ENCODE data around the gene CDKN1C. TPM values are rescaled to one million over a fixed set of nuclear protein-coding genes. Genes with fewer than 3 reads are reported as not detected.

The CDKN1C gene
- total and polyA plus RNA-seq, 12 donors = 16.9 to 55.3 (median 26.6) TPM

DNA sequence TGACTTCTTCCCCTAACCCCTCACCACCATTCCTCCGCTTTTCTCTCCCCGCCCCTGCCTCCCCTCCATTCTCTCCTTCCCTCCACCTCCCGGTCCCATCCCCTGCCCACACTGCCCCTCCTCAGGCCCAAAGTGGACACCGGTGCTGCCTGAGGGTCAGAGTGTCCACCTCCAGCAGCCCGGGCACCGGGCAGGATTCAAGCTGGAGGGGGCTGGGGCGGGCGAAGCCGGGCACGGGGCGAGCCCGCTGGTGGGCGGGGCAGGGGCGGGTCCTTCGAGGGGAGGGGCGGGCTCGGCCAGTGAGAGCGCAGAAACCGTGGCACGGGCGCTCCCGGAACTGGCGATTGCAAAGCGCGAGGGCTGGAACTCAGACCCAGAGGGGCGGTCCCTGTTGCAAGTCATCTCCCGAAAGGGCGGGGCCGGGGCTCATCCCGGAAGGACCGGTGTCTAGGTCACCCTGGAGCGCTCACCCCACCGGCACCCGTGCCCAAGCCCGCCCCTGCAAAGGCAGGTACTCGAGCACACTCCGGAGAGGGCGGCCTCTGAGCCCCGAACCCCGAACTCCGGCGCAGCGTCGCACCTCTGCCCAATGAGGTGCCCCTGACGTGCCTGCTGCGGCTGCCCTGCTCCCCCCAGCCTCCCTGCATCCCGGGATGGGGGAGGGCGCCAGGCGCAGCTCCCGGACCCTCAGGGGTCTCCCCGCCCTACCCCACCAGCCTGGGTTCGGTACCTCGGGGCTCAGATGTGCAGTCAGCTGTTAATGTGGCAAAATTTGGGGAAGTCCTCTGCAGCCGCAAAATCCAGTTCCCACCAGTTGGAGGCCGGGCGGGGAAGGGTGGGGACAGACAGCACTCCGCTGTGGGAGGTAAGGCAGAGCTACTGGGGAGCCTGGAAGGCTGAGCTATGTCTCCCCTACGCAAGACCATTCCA, 16.5 kb upstream of the CDKN1C start:
- DNase-seq (peak; percentile 93 to 95), ATAC-seq (peak; percentile 84 to 93 (median 88))
- 7% methylated on average over 58 of the region's 58 CpGs for WGBS, 2 donors
- peak overlapping the region; percentile 29 to 85 (median 72) for H3K4me3 ChIP-seq
- intact Hi-C loops (cut with DNase I) = no loop called here
- H3K9me3 ChIP-seq = peaks cover 0 to under 1% (median 0%) of the 10 kb centered on the region in 11 donors
- H3K4me1 ChIP-seq = peaks cover 9 to 53% (median 34%) of the 10 kb centered on the region in 9 donors
- no peaks in the 10 kb centered on the region for H3K36me3 ChIP-seq
- TF ChIP-seq CTCF (IDR thresholded peaks at IDR 0.05) = no peak
- peaks cover 0 to 17% (median 0%) of the 10 kb centered on the region in 7 donors for H3K27me3 ChIP-seq
- peak overlapping the region in 9 of 10 donors; percentile 58 to 91 (median 69) for H3K27ac ChIP-seq

- no peak for DNase-seq
- H3K9me3 ChIP-seq = no peaks in the 10 kb centered on the region
- ATAC-seq = peak in 5 of 8 donors; percentile 0 to 14 (median 1)
- peak overlapping the region in 8 of 10 donors; percentile 58 to 91 (median 70) for H3K27ac ChIP-seq
- H3K36me3 ChIP-seq = no peaks in the 10 kb centered on the region
- TF ChIP-seq CTCF (IDR thresholded peaks at IDR 0.05) = no peak
- H3K27me3 ChIP-seq = peaks cover 0 to 17% (median 0%) of the 10 kb centered on the region in 7 donors
- intact Hi-C loops (cut with DNase I) = no loop called here
- H3K4me3 ChIP-seq = peak overlapping the region in 8 of 10 donors; percentile 51 to 85 (median 74)
- peaks cover 9 to 53% (median 34%) of the 10 kb centered on the region in 9 donors for H3K4me1 ChIP-seq
- WGBS, 2 donors = 81 to 86% methylated on average over 16 of the region's 16 CpGs
Observed at GRCh38 chr11:2901196-2901796, 15.7 kb upstream of the CDKN1C start.

DNA sequence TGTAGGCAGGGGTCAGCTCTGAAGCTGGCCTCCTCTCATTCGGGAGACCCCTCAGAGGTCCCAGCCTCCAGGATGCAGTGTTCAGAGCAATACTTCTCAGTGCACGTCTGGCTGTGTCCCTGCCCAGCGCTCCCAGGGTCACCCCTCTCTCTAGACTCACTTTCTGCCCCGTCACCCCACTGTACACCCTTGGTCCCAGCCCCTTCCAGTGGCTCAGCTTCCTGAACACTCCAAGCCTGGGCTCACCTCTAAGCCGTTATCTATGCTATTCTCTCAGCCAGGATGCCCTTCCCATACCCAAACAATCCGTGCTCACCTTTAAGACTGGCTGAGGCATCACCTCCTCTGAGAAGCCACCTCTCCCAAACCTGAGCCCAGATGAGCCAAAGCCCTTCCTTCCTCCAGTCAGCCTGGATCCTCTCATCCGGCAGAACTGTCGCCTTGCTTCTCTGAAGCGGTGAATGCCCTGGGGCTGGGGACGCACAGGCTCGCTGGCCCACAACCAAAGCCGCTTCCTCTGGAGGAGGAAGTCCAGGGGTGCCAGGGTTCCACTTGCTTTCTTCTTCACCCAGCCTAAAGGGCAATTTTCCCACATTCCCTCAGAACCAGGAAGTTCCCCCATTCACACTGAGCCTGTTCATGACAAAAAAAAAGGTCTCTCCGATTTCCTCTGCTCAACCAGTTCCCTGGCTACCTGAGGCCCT, 13.7 kb upstream of the CDKN1C start:
- intact Hi-C loops (cut with DNase I) = loop anchor here in 5 of 10 donors (5.0 to 10.0 kb wide), 4 partner anchors 467 to 704 kb away; partner anchors contain the start of genes C11orf21 (in 3 of the 5) and TSPAN32 (in 3 of the 5)
- H3K4me1 ChIP-seq = peaks cover 9 to 53% (median 34%) of the 10 kb centered on the region in 9 donors
- H3K36me3 ChIP-seq = no peaks in the 10 kb centered on the region
- no peaks in the 10 kb centered on the region for H3K9me3 ChIP-seq
- no peak for TF ChIP-seq CTCF (IDR thresholded peaks at IDR 0.05)
- H3K27me3 ChIP-seq = peaks cover 0 to 13% (median 0%) of the 10 kb centered on the region in 7 donors
- ATAC-seq (peak in 3 of 8 donors; percentile 6 to 17 (median 7)), DNase-seq (no peak)
- peak overlapping the region in 1 of 10 donors; percentile 10 for H3K4me3 ChIP-seq
- peak overlapping the region in 8 of 10 donors; percentile 30 to 80 (median 64) for H3K27ac ChIP-seq
- WGBS, 2 donors = 68 to 72% methylated on average over 13 of the region's 13 CpGs

All from heart right ventricle (tissue), 16 donors.